Heart right ventricle (tissue), 16 donors: ENCODE results near the gene PDE1C. TPM values are rescaled to one million over a fixed set of nuclear protein-coding genes. Genes with fewer than 3 reads are reported as not detected.

ENCODE experiments used
- ATAC-seq, 8 donors: fragments of 200-7000 bp; cut with Tn5 transposase; one replicate each; pipeline ENCODE4 v1.9.1; 2020; ENCODE audit warnings: mild to moderate bottlenecking in 8 of 8, moderate library complexity in 8 of 8, moderate number of reproducible peaks in 1 of 8
- DNase-seq, 2 donors: peaks; one replicate each; pipeline ENCODE4 v3.0.0-alpha.2; 2020
- H3K27ac ChIP-seq, 10 donors: fragments of 200-600 bp; sonication (generic) in 2 of 10; one replicate each; pipeline versions ENCODE4 v1.5.0 to v1.8.0; 2020 to 2022; ENCODE audit warnings: mild to moderate bottlenecking in 3 of 10
- H3K27me3 ChIP-seq, 7 donors: fragments of 200-600 bp; one replicate each; pipeline ENCODE4 v1.8.0; 2021 to 2022; ENCODE audit warnings: mild to moderate bottlenecking in 2 of 7
- H3K36me3 ChIP-seq, 9 donors: fragments of 200-600 bp; sonication (generic) in 1 of 9; one replicate each; pipeline versions ENCODE4 v1.5.0 to v1.8.0; 2020 to 2022; ENCODE audit warnings: mild to moderate bottlenecking in 2 of 9
- H3K4me1 ChIP-seq, 9 donors: fragments of 200-600 bp; sonication (generic) in 1 of 9; one replicate each; pipeline versions ENCODE4 v1.5.0 to v1.8.0; 2020 to 2022; ENCODE audit warnings: mild to moderate bottlenecking in 4 of 9
- H3K4me3 ChIP-seq, 10 donors: fragments of 200-600 bp; sonication (generic) in 2 of 10; one replicate each; pipeline versions ENCODE4 v1.5.0 to v1.8.0; 2020 to 2022; ENCODE audit warnings: mild to moderate bottlenecking in 7 of 10, moderate library complexity in 2 of 10
- H3K9me3 ChIP-seq, 11 donors: fragments of 200-600 bp in 10 of 11; sonication (generic) in 2 of 11; one replicate each; pipeline versions ENCODE4 v1.5.0 to v1.8.0; 2013 to 2022; ENCODE audit warnings: mild to moderate bottlenecking in 2 of 11, control low read depth in 1 of 11, moderate library complexity in 1 of 11
- CTCF ChIP-seq, 9 donors: fragments of 200-600 bp; sonication (generic) in 2 of 9; IDR thresholded peaks; one replicate each; pipeline versions ENCODE4 v1.5.0 to v1.8.0; 2021 to 2022; ENCODE audit warnings: antibody characterized with exemption in 9 of 9, mild to moderate bottlenecking in 5 of 9, moderate library complexity in 1 of 9
- WGBS, 2 donors: extraction: QIAGEN DNeasy Blood & Tissue Kit; methylation state at CpG; one replicate each; pipeline ENCODE4 v1.1.7; 2013; ENCODE audit warnings: inconsistent platforms in 1 of 2; 5-methylcytosine and 5-hydroxymethylcytosine counted together
- intact Hi-C, 10 donors: fragments of 100-400 bp; cut with DNase I; formaldehyde crosslinking; loops; one replicate each; pipeline versions ENCODE4 v1.11.1 to v1.14.2; 2022
- polyA plus RNA-seq, 2 donors: library from polyadenylated mRNA; stranded (reverse); fragments of 200-250 nt; gene quantifications; one replicate each; pipeline ENCODE4 v1.2.3, GENCODE V29; 2013
- total RNA-seq, 10 donors: library from RNA; stranded (reverse); fragmentation: NEBNext Ultra II Directional in 3 of 10; extraction: Animal tissue kit (Norgen Biotek cat#: 25700) in 3 of 10; gene quantifications; one replicate each; pipeline versions ENCODE4 v1.2.1 to v1.2.4, GENCODE V29; 2021 to 2023
- donor health status: Arrhythmogenic right ventricular cardiomyopathy.
- donor health status: ischemic (EF 13 %, LVEDD 7.1; RV severe dilation, severe dysfunction).
- donor health status: healthy with polysubstance abuse.
- donor health status: DM: no; HTN: yes; CAD: no.
- donor health status: DM: no; HTN: no; CAD: no.
- donor health status: ischemic (EF 25% LVEDD 6.9; RV normal size, moderate dysfunction).
- donor health status: ischemic (EF 25% LVEDD 5.7; RV mildly dilated, moderate dysfunction).
- donor health status: healthy.
- donor health status: DM: yes; HTN: yes; CAD: no.
- donor health status: Ischemic cardiomyopathy.
- donor health status: ischemic (EF 35%, LVEDD 5.7; RV mildly dilated, moderate dysfunction).
- donor health status: nonischemic (EF 11% LVEDD 7.7; RV severe dilation, severe dysfunction).
- donor health status: DM: yes; HTN: yes; CAD: no.
- donor health status: PGD.
- donor health status: ischemic (EF 29% LVEDD 5.4; RV normal size, mild dysfunction).
- donor health status: nonischemic (EF 23%, LVEDD 6.1; RV moderate dilation, normal function).

Gene PDE1C
- total and polyA plus RNA-seq, 12 donors = 11.7 to 315 (median 175) TPM

- Histone ChIP-seq H3K4me1 (peaks cover 0 to 20% (median 4%) of the 10 kb centered on the region in 9 donors), H3K36me3 (peaks cover 0 to 58% (median 4%) of the 10 kb centered on the region in 9 donors), H3K27me3 (no peaks in the 10 kb centered on the region), H3K9me3 (no peaks in the 10 kb centered on the region), H3K27ac (no peak overlapping the region), H3K4me3 (no peak overlapping the region)
- intact Hi-C loops = no loop called here
- no peak for ATAC-seq
- no peak for DNase-seq
- no peak for TF ChIP-seq CTCF (IDR thresholded peaks at IDR 0.05)
These were observed 241.7 kb downstream of the PDE1C start for GRCh38 chr7:31828520-31828919.

DNA sequence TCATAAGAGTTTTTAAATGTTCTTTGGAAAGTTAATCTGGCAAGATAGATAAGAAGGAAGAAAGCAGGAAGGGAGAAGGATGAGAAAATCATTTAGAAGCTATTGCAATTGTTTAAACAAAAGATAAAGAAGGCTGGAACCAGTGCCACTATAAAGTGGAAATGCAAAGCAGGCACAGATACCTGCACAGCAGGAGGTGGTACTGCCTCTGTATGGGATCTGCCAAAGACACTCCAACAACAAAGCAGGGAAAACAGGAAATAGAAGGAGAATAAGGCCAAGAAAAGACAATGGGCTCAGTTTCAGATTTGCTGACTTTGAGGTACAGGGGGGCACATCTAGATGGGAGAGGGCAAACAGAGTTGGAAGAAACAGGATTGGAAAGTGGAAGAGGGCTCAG is 244.6 kb downstream of the PDE1C start:
- no peaks in the 10 kb centered on the region for H3K9me3 ChIP-seq
- no peak for DNase-seq
- H3K36me3 ChIP-seq = peaks cover 0 to 74% (median 7%) of the 10 kb centered on the region in 9 donors
- TF ChIP-seq CTCF (IDR thresholded peaks at IDR 0.05) = no peak
- no peak overlapping the region for H3K4me3 ChIP-seq
- H3K27ac ChIP-seq = no peak overlapping the region
- intact Hi-C loops = no loop called here
- no peak for ATAC-seq
- no peaks in the 10 kb centered on the region for H3K27me3 ChIP-seq
- peaks cover 0 to 9% (median 0%) of the 10 kb centered on the region in 9 donors for H3K4me1 ChIP-seq

DNA sequence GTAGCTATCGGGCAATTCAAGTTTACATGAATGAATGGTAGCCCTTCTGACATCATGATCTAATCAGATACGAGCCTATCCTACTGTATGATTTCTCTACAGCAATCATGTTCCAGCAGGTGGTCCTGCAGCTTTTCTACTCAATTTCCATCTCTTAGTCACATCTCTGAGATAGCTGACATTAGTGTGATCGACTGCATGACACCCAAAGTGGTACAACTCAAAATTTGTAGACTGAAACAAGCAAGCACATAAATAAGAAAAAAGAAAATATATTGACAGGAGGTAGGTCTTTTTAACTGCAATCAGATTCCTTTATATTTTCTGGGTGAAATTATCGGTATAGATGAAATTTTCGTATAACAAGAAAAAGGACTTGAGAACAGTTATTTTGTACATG is 251.2 kb downstream of the PDE1C start:
- Histone ChIP-seq H3K27ac (no peak overlapping the region), H3K36me3 (peaks cover 0 to 82% (median 6%) of the 10 kb centered on the region in 9 donors), H3K4me3 (no peak overlapping the region), H3K27me3 (no peaks in the 10 kb centered on the region), H3K9me3 (no peaks in the 10 kb centered on the region), H3K4me1 (peaks cover 0 to 8% (median 0%) of the 10 kb centered on the region in 9 donors)
- no peak for TF ChIP-seq CTCF (IDR thresholded peaks at IDR 0.05)
- DNase-seq (no peak), ATAC-seq (no peak)
- whole genome bisulfite sequencing, 2 donors = 91 to 95% methylated on average over 5 of the region's 5 CpGs
- intact Hi-C loops = no loop called here

- intact Hi-C loops = no loop called here
These were observed 253.4 kb downstream of the PDE1C start for GRCh38 chr7:31816810-31817209.

More at GRCh38 chr7:31816810-31817209, 253.4 kb downstream of the PDE1C start:
- H3K4me1 ChIP-seq = peaks cover 0 to 13% (median 0%) of the 10 kb centered on the region in 9 donors
- peaks cover 0 to 74% (median 2%) of the 10 kb centered on the region in 9 donors for H3K36me3 ChIP-seq
- no peak for TF ChIP-seq CTCF (IDR thresholded peaks at IDR 0.05)
- H3K27ac ChIP-seq = no peak overlapping the region
- WGBS, 2 donors = 74 to 86% methylated on average over 5 of the region's 5 CpGs
- H3K27me3 ChIP-seq = no peaks in the 10 kb centered on the region
- H3K9me3 ChIP-seq = no peaks in the 10 kb centered on the region
- no peak overlapping the region for H3K4me3 ChIP-seq
- ATAC-seq (no peak), DNase-seq (no peak)
